Parathyroid adenoma (tissue), 2 donors: ENCODE data around the gene COG3.

Source experiments
- H2AFZ ChIP-seq: fragments of 300-600 bp; sonication (generic); one replicate; pipeline ENCODE4 v1.7.0; 2017; ENCODE audit warnings: antibody characterized with exemption, mild to moderate bottlenecking
- H3K27ac ChIP-seq: fragments of 300-600 bp; sonication (generic); one replicate; pipeline ENCODE4 v1.7.0; 2017
- H3K27me3 ChIP-seq: fragments of 300-600 bp; sonication (generic); one replicate; pipeline ENCODE4 v1.7.0; 2017; ENCODE audit warnings: low read length; ENCODE audit not compliant: control insufficient read depth, insufficient read depth
- H3K36me3 ChIP-seq: fragments of 300-600 bp; sonication (generic); one replicate; pipeline ENCODE4 v1.7.0; 2017; ENCODE audit warnings: low read length; ENCODE audit not compliant: control insufficient read depth, insufficient read depth
- H3K4me1 ChIP-seq: fragments of 300-600 bp; sonication (generic); one replicate; pipeline ENCODE4 v1.7.0; 2017; ENCODE audit warnings: control low read depth
- H3K4me2 ChIP-seq: fragments of 300-600 bp; sonication (generic); one replicate; pipeline ENCODE4 v1.7.0; 2017; ENCODE audit warnings: low read length
- H3K4me3 ChIP-seq: fragments of 300-600 bp; sonication (generic); one replicate; pipeline ENCODE4 v1.7.0; 2017; ENCODE audit warnings: low read depth, low read length
- H3K79me2 ChIP-seq: fragments of 300-600 bp; sonication (generic); one replicate; pipeline ENCODE4 v1.7.0; 2017; ENCODE audit warnings: control low read depth
- H3K9ac ChIP-seq: fragments of 300-600 bp; sonication (generic); one replicate; pipeline ENCODE4 v1.7.0; 2017; ENCODE audit warnings: mild to moderate bottlenecking
- H3K9me3 ChIP-seq: fragments of 300-600 bp; sonication (generic); one replicate; pipeline ENCODE4 v1.7.0; 2017; ENCODE audit warnings: low read length; ENCODE audit not compliant: control insufficient read depth
- CTCF ChIP-seq: fragments of 300-600 bp; sonication (generic); IDR thresholded peaks from one replicate; pipeline ENCODE4 v1.7.0; 2017; ENCODE audit warnings: antibody characterized with exemption, mild to moderate bottlenecking
- donor health status: primary hyperparathyroidism.

The COG3 gene

GRCh38 chr13:45511310-45512097 lies 46.8 kb downstream of the COG3 start:
- peak; percentile 76 for TF ChIP-seq CTCF
- H2AFZ ChIP-seq = no peak overlapping the region
- H3K4me3 ChIP-seq = no peak overlapping the region
- no peaks in the 10 kb centered on the region for H3K27me3 ChIP-seq
- H3K4me1 ChIP-seq = no peaks in the 10 kb centered on the region
- H3K9me3 ChIP-seq = no peaks in the 10 kb centered on the region
- no peaks in the 10 kb centered on the region for H3K79me2 ChIP-seq
- no peaks in the 10 kb centered on the region for H3K36me3 ChIP-seq
- no peak overlapping the region for H3K4me2 ChIP-seq
- H3K9ac ChIP-seq = no peak overlapping the region
- no peak overlapping the region for H3K27ac ChIP-seq

- no peak overlapping the region for H2AFZ ChIP-seq
- H3K4me1 ChIP-seq = no peaks in the 10 kb centered on the region
- no peaks in the 10 kb centered on the region for H3K36me3 ChIP-seq
- H3K27ac ChIP-seq = no peak overlapping the region
- no peaks in the 10 kb centered on the region for H3K27me3 ChIP-seq
- no peak overlapping the region for H3K4me2 ChIP-seq
- H3K79me2 ChIP-seq = no peaks in the 10 kb centered on the region
- H3K9ac ChIP-seq = no peak overlapping the region
- H3K4me3 ChIP-seq = no peak overlapping the region
- no peak for TF ChIP-seq CTCF
- H3K9me3 ChIP-seq = no peaks in the 10 kb centered on the region
Measured at GRCh38 chr13:45512098-45512496, 47.4 kb downstream of the COG3 start.

- no peaks in the 10 kb centered on the region for H3K9me3 ChIP-seq
- H3K4me2 ChIP-seq = no peak overlapping the region
- H3K27me3 ChIP-seq = no peaks in the 10 kb centered on the region
- no peak overlapping the region for H3K4me3 ChIP-seq
- H3K9ac ChIP-seq = no peak overlapping the region
- H2AFZ ChIP-seq = no peak overlapping the region
- no peaks in the 10 kb centered on the region for H3K4me1 ChIP-seq
- TF ChIP-seq CTCF = no peak
- no peaks in the 10 kb centered on the region for H3K79me2 ChIP-seq
- no peaks in the 10 kb centered on the region for H3K36me3 ChIP-seq
- H3K27ac ChIP-seq = no peak overlapping the region
Measured at GRCh38 chr13:45516757-45517156, 52.0 kb downstream of the COG3 start.

- Histone ChIP-seq H3K9me3 (no peaks in the 10 kb centered on the region), H3K4me2 (no peak overlapping the region), H3K9ac (no peak overlapping the region), H2AFZ (no peak overlapping the region), H3K36me3 (no peaks in the 10 kb centered on the region), H3K4me1 (no peaks in the 10 kb centered on the region), H3K27ac (no peak overlapping the region), H3K27me3 (no peaks in the 10 kb centered on the region), H3K4me3 (no peak overlapping the region), H3K79me2 (no peaks in the 10 kb centered on the region)
- no peak for TF ChIP-seq CTCF
Measured at GRCh38 chr13:45518525-45519245, 53.9 kb downstream of the COG3 start.
